ENCODE measurements around the gene ADARB2.

The ADARB2 gene

DNA sequence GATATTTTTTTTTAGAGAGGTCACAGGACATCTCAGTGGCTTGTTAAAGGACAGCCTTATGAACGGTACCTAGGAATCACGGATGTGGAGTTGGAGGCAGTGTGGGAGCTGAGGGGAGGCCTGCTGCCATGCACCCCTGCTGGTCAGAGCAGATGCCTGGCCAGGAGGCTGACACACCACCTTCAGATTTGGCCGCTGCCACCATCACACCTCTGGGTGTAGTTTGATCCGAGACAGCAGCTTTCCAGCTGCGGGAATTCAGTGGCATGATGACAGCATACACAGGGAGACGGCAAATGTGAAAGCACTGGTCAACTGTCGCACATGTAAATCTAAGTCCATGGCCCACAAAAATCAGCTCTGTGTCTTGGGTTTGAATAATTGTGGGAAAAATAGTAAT is 285.4 kb downstream of the ADARB2 start:
- DNase-seq: no peak
- no peaks in the 10 kb centered on the region for H3K4me1 ChIP-seq
- H3K9me3 ChIP-seq: no peaks in the 10 kb centered on the region
- TF ChIP-seq, protein P1, sequence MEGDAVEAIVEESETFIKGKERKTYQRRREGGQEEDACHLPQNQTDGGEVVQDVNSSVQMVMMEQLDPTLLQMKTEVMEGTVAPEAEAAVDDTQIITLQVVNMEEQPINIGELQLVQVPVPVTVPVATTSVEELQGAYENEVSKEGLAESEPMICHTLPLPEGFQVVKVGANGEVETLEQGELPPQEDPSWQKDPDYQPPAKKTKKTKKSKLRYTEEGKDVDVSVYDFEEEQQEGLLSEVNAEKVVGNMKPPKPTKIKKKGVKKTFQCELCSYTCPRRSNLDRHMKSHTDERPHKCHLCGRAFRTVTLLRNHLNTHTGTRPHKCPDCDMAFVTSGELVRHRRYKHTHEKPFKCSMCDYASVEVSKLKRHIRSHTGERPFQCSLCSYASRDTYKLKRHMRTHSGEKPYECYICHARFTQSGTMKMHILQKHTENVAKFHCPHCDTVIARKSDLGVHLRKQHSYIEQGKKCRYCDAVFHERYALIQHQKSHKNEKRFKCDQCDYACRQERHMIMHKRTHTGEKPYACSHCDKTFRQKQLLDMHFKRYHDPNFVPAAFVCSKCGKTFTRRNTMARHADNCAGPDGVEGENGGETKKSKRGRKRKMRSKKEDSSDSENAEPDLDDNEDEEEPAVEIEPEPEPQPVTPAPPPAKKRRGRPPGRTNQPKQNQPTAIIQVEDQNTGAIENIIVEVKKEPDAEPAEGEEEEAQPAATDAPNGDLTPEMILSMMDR (IDR thresholded peaks at IDR 0.05; ENCODE audit: low read depth, low read length): no peak
- H3K36me3 ChIP-seq: no peaks in the 10 kb centered on the region
- H3K27me3 ChIP-seq: no peaks in the 10 kb centered on the region
- no peak overlapping the region for H3K4me3 ChIP-seq (ENCODE audit: low read depth, low read length)

DNA sequence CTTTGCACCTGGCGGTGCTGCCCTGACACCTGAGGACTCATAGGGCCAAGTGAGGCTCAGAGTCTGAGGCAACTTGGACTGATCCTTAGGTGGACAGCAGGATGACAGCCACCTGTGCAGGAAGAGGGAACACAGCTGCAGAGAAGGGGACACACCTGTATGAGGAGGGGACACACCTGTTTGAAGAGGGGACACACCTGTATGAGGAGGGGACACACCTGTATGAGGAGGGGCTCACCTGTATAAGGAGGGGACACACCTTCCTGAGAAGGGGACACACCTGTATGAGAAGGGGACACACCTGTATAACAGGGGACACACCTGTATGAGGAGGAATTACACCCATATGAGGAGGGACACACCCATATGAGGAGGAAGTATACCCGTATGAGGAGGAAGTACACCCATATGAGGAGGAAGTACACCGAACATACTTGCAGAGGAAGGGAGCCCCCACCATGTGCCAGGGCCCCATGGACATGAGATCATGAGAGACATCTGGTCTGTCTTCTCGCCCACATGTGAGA is 285.9 kb downstream of the ADARB2 start:
- no peak for DNase-seq
- Histone ChIP-seq H3K36me3 (no peaks in the 10 kb centered on the region), H3K27me3 (no peaks in the 10 kb centered on the region), H3K9me3 (no peaks in the 10 kb centered on the region), H3K4me3 (ENCODE audit: low read depth, low read length) (no peak overlapping the region), H3K4me1 (no peaks in the 10 kb centered on the region)
- TF ChIP-seq, protein P1 (IDR thresholded peaks at IDR 0.05; ENCODE audit: low read depth, low read length): no peak

DNA sequence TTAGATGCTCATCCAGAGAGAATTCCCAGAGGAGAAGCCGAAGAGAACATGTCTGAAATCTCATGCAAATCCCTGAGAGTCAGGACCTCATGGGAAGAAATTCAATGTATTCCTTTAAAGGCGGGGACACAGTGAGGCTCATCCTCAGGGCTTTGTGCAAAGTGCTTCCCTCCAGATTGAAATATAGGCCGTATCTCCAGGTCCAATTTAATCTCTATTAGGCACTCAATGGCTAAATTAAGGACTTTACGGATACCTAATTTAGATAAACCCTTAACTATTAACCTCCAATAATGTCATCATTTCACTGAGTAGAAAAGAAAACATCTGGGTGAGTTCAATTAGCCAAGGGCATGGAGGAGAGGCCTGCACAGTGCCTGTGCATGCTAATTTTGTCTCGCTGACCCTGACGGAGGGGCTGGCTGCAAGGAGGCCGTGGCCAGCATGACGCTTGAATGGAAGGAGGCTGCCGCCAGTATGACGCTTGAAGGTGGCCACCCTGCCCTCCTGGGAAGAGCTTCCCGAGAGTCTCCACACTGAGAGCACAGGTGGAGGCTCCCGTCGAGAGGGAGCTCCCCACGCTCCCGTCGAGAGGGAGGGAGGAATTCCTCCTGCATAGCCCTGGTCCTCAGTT is 287.6 kb downstream of the ADARB2 start:
- H3K9me3 ChIP-seq: no peaks in the 10 kb centered on the region
- H3K4me3 ChIP-seq (ENCODE audit: low read depth, low read length): no peak overlapping the region
- H3K4me1 ChIP-seq: no peaks in the 10 kb centered on the region
- TF ChIP-seq, protein P1 (IDR thresholded peaks at IDR 0.05; ENCODE audit: low read depth, low read length): no peak
- no peak for DNase-seq
- H3K36me3 ChIP-seq: no peaks in the 10 kb centered on the region
- no peaks in the 10 kb centered on the region for H3K27me3 ChIP-seq

DNA sequence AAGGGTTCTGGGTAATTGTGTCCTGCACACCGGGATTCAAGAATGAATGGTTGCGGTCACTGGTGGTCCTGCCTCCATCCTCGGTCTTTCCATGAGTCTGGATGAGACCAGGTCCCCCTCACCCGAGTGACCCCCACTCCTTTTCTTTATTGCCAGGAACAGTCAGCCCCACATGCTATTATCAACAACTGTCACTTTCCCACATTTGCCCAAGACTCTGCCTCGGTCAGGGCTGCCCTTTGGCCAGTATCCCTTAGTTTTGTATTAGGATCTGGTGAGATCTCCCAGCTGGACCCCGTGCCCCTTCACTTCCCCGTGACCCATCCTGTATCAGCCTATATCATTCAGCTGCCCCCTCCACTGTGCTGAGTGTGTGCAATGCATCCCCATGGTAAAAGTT is 288.3 kb downstream of the ADARB2 start:
- H3K4me3 ChIP-seq (ENCODE audit: low read depth, low read length): no peak overlapping the region
- H3K9me3 ChIP-seq: no peaks in the 10 kb centered on the region
- H3K4me1 ChIP-seq: no peaks in the 10 kb centered on the region
- H3K27me3 ChIP-seq: no peaks in the 10 kb centered on the region
- DNase-seq: no peak
- H3K36me3 ChIP-seq: no peaks in the 10 kb centered on the region
- TF ChIP-seq, protein P1 (IDR thresholded peaks at IDR 0.05; ENCODE audit: low read depth, low read length): no peak

DNA sequence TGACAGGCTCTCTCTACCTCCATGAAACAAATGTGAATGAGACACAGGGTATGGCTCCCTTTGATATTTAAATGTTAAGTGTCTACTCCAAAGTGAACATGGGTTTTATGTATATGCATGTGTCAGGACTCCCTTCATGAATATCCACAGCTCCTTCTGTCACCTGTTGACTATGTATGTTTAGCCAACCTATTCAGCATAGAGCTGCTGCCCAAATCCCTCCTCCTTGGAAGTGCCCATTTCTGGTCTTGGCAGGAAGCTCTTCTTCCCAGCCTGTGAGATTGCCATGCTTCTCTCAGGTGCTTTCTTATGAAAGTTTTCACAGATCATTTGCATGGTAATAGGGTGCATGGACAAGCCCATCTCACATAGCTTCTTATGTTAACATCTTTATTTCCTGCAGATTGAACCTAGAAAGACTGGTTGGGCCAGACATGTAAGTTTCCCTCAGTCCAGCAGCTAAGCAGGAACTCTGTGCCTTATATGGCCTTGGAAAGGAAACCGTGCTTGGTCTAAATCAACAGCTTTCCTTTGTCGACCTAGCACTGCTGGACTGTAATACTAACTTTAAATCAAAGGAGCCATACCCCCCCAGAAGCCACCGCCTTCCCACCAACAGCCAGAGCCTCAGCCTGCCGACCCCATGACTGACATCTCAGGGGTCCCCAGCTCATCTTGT is 288.9 kb downstream of the ADARB2 start:
- Histone ChIP-seq H3K27me3 (no peaks in the 10 kb centered on the region), H3K4me3 (ENCODE audit: low read depth, low read length) (no peak overlapping the region), H3K9me3 (no peaks in the 10 kb centered on the region), H3K36me3 (no peaks in the 10 kb centered on the region), H3K4me1 (no peaks in the 10 kb centered on the region)
- DNase-seq: no peak
- TF ChIP-seq, protein P1 (IDR thresholded peaks at IDR 0.05; ENCODE audit: low read depth, low read length): no peak

DNA sequence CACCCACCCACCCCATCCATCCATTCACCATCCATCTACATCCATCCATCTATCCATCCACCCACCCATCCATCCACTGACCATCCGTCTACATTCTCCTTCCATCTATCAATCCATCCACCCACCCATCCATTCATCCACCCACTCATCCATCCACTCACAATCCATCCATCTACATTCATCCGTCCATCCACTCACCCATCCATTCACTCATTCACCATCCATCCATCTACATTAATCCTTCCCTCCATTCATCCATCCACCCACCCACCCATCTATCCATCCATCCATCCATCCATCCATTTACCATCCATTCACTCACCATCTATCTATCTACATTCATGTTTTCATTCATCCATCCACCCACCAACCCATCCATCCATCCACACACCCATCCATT is 292.5 kb downstream of the ADARB2 start:
- Histone ChIP-seq H3K9me3 (no peaks in the 10 kb centered on the region), H3K4me1 (no peaks in the 10 kb centered on the region), H3K4me3 (ENCODE audit: low read depth, low read length) (no peak overlapping the region), H3K27me3 (no peaks in the 10 kb centered on the region), H3K36me3 (no peaks in the 10 kb centered on the region)
- DNase-seq: no peak
- TF ChIP-seq, protein P1 (IDR thresholded peaks at IDR 0.05; ENCODE audit: low read depth, low read length): no peak

Data from BE2C (cell line).